CD4-positive, alpha-beta T cell treated with Interleukin-10 for 1 hour (primary cell): ENCODE measurements around the gene NFRKB.
A peak's percentile ranks its signal among the peaks of the same experiment; 100 is the strongest.

ENCODE experiments used
- DNase-seq: peaks from one replicate; pipeline ENCODE4 v3.0.0-alpha.2; 2020

Gene NFRKB

DNA sequence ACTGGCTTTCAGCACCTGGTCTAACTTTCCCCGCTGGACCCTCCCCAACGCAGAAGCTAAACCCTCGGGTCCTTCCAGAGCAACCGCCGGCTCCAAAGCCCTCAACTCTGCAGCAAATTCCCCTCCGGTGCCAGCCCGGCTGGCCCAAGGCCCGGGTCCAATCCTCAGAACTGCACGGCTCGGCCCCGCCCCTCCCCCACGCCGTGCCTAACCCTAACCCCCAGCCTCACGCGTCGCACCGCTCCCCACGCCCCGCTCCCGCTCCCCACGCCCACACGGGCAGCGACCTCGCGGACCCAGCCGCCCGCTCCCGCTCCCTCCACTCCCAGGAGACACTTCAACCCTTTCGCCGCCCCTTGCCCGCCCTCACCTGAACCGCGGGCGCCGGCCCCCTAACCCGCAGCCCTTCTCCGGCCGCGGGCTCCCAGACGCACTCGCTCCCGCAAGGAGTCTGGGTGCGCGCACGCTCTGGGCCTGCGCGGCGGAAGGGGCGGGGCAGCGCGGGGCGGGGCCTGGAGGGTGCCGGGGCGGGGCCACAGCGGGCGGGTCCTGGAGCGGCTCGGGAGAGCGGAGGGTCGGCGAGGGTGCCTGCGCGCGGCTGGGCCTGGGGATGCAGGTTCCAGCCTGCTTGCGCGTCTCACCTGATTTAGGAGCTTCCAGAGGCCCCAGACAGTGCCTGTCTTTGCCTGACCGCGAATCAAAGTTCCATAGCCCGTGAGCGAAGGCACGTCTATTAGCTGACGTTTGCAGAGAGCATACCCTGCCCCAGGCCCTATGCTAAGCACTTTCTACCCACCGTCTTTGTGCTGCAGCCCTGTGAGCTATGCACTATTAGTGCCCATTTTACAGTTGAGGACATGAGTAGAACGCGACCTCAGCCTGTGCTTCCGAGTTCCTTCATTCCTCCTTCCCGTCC lies at the start of gene NFRKB:
TSS of gene NFRKB (minus strand) at position 453 of the 916 bp plus-strand sequence. CDS start 2,729 bp downstream, outside the sequence.
- DNase-seq = peak; percentile 89

DNA sequence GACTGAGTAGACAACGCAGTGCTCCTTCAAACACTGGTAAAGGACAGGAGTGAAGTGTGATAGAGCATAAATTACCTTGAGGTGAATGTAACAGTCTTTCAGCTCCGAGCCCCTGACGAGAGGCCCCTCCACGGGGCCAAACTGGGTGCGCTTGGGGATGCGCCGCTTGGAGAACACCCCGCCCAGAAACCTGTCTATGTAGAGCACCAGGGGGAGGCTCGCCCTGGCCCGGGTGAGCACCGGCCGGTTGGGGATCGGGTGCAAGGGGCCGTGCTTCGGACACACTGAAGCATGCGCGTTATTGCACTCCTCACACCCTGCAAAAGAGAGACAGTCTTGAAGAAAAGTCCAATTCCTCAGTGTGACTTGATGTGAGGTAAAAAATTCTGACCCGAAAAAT lies 49.3 kb upstream of the NFRKB start:
- no peak for DNase-seq

DNA sequence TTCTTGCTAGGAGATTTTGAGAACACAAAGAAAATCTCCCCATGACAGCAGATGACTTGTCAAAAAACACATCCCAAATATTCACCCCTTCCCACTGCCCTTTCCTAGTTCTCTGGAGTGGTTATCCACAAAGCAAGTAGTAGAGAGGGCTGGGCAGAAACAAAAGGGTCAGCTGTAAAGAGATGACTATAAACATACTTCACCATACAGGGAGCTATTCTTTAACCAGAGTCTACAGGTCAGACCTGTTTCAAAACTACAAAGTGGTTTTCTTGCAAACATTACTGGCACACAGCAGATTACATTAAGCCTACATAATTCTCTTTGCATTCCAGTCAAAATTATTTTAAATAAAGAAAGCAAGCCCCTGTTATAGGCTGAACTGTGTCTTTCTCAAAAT lies 47.7 kb upstream of the NFRKB start:
- no peak for DNase-seq

DNA sequence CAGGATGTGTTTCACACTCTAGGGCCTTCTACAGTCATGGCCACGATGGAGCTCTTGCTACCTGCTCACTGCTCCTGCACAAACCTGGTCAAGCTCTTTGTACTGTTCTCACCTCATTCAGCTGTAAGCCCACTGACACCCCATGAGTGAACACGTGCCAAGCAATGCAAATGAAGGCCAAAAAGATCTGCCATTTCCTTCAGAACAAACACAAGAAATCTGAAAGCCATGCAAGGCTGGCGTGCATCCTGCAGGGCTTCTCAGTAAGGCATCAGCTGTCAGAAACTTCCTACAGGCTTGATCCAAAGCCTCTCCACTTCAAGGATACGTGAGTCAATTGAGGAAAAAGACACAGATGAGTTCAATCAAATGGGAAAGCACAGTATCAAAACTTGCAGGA lies 44.1 kb upstream of the NFRKB start:
- no peak for DNase-seq

DNA sequence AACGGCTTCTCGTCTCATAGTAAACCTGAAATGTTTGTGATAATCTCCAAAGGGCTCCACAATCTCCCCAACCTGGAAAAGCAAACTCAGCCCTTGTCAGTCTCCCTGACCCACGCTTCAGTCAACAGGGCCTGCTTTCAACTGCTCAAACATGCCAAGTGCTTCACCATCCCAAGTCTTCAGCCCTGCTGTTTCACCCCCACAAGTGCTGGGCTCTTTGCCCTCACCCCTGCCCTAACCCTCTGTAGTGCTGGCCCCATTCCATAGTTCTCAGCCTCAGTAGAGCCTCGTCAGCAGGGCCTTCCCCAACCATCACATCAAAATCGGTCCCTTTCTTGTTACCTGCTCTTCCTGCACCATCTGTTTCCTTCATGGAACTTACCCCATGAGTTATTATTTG lies 43.4 kb upstream of the NFRKB start:
- DNase-seq = no peak

DNA sequence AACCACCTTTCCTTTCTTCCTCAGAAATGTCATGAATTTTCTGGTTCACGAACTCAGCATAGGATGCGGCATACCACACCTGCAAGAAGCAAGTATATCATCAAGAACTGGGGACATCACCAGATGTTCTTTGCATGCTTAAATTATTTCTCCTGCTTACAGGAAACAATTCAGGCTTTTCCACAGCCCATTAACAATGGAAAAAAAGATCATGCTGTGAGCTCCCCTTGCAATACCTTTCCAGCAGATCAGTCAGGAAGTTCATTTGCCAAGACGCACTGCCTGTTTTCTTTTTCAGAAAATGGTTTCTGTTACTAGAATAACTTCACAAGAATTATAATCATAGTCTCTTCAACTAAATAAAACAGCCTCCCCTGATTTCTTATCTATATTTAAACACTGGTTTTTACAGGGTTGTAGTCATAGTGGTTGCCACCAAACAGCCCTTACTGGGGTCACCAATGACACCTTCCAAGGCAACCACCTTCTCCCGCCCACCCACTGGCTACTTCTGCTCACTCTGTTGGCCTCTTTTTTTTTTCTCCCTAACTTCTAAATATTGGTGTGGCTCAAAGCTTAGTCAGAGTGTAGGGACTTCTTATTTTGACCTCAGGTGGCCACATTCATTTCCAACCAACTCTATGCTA lies 42.3 kb upstream of the NFRKB start:
- DNase-seq = no peak

DNA sequence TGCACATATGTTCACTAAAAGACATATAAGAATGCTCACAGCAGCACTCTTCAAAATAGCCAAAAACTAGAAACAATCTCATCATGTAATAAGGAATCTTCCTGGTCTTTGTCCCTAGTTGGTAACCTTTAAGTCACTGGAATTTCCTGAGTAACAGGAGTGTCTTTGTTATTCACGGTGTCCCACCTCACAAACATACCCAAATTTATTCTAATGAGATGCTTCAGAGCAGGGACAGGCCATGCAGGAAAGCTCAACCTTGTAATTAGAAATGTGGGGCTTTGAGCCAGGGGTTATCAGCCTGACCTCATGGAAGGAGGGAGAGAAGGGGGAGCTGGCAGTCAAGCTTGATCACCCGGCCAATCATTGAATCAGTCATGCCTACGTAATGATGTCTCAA lies 40.3 kb upstream of the NFRKB start:
- DNase-seq = no peak

DNA sequence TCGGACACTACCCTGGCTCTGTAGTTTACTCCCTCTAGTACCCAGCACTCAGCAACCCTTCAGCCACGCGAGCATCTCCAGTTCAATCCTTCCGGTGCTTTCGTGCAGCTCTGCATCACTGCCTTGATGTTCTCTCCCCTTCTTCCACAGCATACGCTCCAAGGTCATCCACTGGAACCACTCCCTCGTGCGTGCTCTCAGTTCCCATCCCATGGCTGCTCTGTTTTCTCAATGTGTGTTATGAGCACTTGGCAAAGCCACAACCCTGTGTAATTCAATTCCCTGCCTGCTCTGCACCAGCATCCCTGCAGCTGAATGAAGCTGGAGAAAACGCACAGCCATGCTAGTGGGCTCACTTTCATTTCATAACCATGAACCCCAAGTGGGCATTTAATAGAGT lies 38.5 kb upstream of the NFRKB start:
- DNase-seq = no peak

DNA sequence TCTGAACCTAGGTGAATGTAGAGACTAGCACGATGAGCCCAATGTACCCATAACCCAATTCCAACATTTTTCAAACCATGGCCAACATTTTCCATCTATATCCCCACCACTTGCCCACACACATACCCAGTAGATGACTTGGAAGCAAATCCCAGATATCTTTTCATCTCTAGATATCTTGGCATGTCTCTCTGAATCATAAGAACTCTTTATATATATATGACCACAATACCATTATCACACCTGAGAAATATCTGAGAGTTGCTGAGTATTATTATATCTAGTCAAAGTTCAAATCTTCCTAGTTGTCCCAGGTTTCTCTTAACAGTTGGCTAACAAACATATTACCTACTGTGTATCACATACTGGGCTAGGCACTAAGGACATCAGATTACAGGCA lies 37.9 kb upstream of the NFRKB start:
- DNase-seq = no peak

DNA sequence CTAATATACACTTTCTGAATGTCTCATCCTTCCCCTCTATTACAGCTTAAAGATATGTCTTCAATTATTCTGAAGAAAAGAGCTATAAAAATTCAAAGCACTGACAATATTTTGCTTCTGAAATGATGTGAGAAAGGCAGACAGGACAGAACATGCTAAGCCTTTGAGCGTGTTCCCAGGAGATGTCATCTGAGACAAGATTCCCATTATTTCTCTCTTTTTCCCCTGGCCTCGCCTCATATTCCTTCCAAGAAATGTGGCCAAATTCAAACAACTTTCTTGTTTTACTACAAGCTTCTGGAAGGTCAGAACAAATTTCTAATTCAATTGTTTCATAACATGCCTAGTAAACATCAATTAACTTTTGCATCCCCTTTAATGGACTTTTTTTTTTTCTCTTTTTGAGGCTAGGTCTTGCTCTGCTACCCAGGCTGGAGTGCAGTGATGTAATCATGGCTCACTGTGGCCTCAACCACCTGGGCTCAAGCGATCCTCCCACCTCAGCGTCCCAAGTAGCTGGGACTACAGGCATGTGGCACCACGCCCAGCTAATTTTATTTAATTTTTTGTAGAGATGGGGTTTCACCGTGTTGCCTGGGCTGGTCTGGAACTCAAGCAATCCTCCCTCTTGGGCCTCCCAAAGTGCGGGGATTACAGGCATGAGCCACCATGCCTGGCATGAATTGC lies 37.1 kb upstream of the NFRKB start:
- no peak for DNase-seq

DNA sequence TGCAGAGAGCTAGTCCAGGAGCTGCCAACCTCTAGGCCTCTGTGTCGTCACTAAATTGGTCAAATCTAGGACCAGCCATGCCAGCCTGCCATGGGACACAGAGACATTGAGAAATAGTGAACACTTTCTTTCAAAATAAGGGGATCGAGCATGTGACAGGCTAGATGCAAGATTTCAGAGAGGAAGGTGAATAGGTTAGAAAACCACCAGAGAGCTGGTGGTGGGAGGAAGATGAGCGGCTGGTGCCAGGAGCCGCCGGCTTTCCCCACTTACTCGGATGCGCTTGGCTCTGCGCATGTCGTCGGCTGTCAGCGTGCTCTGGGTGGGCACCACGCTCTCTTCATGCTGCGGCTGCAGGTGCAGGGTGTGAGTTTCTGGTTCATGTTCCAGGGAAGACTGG lies 35.4 kb upstream of the NFRKB start:
- DNase-seq = no peak

DNA sequence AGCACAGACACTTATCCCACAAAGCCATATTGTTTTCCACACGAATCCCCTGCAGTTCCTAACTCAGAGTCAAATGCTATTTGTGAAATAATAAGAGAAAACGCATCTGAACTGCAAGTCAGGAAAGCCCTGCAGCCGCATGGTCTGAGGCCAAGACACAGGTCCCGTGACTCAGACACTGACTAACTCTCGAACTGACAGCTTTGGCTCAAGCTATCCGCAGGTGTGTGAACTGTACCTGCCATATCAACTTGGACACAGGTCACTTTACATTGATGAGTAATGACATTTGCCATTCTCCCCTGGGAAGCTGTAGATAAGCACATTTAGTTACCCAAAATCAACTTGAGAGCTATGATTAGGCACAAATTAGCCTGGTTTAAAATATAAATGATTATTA lies 34.9 kb upstream of the NFRKB start:
- DNase-seq = no peak

DNA sequence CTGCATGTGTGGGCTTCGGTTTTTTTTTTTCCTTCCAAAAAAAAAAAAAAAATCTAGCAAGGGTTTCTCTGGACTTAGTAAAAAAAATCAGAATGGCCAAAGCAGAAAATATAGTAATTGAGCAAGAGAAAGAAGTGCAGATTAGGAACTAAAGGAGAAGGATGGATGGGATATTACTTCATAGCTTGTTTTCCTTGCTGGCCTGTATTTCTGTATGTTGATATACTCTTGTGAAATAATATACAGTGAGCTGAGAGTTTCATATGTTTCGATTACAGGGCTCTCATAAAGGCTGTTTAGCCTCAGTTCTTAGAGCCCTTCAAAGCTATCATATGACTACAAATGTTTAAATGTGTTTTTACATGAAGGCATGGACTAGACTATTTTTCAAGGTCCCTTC lies 34.3 kb upstream of the NFRKB start:
- DNase-seq = no peak

DNA sequence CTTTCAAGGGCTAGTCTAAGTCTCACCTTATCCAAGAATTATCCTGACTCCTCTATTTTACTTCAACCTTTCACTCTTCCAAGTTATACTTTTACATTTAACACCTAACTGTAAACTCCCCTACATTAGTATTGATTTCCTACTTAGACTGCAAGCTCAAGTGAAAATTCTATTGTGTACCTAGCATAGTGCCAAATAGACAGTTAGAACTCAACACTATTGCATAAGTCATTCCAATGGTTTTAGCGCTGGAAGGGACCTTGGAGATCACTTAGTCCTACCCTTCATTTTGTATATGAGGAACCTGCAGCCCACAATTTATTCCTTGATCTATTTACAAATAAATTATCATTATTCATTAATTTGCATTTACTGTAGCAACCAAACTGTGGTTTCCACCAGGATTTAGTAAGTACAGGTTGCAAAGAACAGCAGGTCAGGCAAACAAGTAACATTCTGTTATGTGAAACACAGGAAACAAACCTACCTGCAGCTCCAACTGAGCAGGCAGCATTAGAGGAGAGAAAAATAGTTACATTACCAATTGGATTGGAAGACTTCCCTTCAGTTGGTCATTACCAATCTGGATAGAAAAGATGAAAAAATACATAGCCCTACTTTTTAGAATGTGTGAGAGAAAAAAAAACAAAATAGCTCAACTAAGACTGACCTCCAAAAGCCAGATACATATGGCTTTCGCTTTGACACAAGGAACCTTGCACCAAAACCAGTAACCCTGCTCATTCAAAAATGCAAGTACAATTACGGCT lies 33.7 kb upstream of the NFRKB start:
- no peak for DNase-seq

DNA sequence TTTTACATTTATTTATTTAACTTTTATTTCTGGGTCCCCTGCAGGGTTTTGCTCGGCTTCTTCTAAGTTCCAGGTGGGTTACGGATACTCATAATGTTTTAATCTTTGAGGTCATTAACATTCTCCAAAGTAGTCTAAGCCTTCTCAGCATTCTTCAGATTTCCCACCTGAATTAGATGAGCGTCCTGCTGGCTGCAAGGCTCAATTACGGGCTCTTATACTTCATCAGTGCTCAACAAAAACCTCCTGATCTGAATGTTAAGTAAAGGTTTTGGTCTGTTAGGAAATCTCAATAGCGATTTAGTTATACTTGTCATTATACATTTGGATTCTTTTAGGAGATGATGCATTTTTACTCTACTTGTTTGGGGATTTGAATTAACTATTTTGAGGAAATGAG lies 27.3 kb upstream of the NFRKB start:
- no peak for DNase-seq

DNA sequence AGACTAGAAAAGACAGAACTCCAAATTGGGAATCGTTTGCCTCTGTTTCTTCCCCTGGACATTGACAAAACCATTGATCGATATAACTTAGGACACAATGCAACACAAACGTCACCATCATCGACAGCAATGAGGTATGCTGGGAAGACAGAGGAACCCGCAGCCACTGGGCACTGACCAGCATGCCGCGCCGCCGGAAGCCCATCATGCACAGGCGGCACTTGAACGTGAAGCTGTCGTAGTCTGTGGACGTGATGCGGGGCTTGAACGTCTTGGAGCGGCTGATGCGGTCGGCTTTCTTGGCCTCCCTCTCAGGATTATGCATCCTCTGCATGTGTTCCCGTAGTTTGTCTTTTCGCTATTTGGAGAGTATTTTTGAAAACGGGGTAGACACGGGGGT lies 23.0 kb upstream of the NFRKB start:
- DNase-seq = no peak

DNA sequence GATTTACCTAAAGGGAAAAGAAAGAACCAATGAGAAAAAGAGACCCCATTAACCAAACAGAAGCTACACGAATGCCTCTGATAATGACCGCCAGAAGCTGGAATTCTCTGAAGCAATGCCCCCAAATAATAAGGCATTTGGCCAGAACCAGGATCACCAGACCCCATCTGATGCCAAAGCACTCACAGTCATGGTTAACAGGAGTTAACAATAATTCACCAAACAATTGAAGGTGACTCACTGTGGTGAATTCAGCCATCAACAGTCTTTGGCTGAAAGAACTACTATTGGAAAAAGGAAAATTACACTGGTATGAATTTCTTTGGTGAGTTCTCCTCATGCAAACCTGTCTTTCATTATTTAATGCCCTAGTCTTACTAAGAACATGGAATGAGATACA lies 21.9 kb upstream of the NFRKB start:
- no peak for DNase-seq

DNA sequence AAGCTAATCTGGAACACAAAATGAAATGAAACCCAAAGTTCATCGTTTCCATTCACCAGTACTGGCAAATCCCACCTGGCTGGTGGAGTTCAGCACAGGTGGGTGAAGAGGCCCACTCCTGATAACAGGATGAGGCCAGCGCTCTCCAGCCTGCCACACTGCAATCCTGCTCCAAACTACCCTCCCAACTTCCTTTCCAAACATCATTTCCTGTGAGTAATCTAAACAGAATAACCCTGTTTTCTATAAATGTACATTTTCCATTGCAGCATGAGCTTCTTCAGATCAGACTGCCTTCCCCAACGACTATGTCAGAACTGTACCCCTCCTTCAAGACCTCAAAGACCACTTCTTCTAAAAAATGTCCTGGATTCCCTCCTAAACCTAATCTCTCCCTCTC lies 15.9 kb upstream of the NFRKB start:
- DNase-seq = no peak

DNA sequence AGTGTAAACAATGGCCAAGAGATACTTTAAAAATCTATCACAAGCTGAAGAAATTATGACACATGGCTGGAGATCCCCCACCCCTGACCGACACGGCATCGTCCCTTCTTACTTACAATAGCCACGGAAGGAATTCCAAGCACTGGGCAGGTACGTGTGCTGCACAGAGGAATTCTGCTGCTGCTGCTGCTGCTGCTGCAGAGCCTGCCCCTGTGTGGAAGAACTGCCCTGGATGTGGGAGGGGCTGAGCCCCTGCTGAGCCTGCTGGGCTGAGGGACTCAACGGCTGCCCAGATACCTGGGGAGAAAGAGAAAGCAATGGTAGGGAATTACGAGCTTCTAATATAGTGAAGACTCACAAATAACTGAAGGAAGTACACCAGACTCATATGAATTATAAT lies 15.0 kb upstream of the NFRKB start:
- no peak for DNase-seq

DNA sequence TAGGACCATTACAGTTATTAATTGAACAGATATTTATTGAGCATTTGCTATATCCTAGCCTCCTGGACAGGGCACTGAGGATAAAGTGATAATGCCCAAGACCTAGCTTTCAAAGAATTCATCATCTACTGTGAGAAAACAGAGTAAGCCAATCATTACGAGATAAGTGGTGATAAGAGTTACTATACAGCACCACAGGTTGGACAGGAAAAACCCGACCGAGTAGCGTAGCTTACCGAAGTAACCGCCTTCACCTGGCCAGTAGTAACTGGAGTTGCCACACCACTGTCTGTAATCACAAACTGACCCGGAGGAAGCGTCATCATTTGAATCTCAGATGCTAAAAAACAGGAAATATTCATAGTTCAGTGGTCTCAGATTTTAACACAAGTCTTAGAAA lies 10.0 kb upstream of the NFRKB start:
- no peak for DNase-seq

DNA sequence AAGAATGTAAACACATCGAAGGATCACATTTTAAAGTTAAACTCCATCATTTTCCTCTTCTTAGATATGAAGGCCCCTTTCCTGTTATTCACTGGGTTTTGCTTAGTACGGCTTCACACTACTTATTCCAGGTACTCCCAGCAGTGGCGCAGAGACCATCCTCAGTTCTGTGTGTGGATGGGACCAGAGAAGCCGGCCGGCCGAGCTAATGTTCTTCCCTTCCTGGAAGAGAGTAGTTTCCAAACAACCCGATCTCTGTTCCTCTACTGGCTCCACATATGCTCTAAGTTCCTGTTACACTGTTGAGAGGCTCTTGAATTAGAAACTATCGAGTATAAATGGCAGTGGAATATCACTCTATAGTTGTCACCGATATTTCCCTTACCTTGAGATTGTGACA lies 684 bp upstream of the NFRKB start:
- DNase-seq = no peak

DNA sequence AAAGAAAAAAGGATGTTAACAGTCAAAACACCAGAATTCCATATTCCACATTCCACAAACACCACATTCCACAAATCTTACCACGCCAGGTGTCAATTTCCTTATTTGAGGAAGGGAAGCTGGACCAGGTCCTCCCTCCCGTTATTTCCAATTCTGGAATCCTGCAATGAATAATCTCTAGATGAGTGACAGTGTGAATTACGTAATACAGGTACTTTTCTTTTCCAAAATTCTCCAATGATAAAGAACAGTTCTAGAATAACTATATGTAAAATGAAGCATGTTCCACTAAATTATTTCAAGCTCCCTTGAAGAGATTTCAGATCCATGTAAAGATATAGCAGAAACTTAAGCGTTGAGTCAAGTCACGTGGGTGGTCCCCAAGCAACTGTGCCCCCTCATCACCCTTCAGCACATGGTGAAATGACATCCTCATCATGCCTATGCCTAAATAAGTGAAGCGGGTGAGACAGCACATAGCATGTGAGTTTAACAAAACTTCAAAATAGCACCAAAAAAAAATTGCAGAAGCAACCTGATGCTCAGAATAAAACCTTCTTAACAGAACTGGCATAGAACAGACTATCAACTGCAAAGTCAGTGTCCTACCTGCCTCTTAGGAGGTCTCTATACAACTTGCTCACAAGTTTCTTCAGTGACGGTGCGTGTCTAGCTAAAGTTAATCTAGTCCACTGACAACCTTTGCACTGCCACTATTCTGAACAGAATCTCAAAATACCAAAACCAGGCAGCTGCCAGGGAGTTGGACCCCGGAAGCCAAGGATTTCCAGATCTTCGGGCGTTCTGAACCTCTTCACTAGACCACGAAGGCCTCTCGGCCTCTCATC lies 876 bp downstream of the NFRKB start:
- DNase-seq = no peak
